Measurements from ENCODE around the gene NPC1.

DNA sequence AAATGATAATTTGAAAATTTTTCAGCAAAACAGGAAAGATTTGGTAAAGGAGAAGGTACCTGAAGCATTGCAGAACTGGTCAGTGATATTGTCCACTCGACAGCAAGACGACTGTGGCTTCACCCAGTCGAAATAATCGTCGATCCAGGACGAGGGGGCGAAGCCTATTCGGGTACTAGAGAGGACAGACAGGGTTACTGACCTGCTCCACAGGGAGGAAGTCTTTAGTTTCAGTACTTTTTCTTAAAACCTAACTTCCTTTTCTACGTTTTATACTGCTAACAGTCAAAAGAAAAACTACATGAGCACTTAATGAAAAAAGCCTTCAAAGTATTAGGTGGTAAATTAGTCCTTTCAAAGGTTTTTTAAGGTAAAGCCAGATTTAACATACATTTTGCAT, 47.0 kb downstream of the NPC1 start:
- TF ChIP-seq POLR2A (IDR thresholded peaks at IDR 0.05; ENCODE audit: low read depth, low read length): no peak
- TF ChIP-seq POLR2AphosphoS5 (IDR thresholded peaks at IDR 0.05; ENCODE audit: low read depth, low read length): no peak
